Measurements from ENCODE around the gene UTP11. TPM values are rescaled to one million over a fixed set of nuclear protein-coding genes. Genes with fewer than 3 reads are reported as not detected.

Gene UTP11
- total and polyA plus RNA-seq, 5 experiments from 2014 or later: 14.2 to 21.4 (median 17.3) TPM

DNA sequence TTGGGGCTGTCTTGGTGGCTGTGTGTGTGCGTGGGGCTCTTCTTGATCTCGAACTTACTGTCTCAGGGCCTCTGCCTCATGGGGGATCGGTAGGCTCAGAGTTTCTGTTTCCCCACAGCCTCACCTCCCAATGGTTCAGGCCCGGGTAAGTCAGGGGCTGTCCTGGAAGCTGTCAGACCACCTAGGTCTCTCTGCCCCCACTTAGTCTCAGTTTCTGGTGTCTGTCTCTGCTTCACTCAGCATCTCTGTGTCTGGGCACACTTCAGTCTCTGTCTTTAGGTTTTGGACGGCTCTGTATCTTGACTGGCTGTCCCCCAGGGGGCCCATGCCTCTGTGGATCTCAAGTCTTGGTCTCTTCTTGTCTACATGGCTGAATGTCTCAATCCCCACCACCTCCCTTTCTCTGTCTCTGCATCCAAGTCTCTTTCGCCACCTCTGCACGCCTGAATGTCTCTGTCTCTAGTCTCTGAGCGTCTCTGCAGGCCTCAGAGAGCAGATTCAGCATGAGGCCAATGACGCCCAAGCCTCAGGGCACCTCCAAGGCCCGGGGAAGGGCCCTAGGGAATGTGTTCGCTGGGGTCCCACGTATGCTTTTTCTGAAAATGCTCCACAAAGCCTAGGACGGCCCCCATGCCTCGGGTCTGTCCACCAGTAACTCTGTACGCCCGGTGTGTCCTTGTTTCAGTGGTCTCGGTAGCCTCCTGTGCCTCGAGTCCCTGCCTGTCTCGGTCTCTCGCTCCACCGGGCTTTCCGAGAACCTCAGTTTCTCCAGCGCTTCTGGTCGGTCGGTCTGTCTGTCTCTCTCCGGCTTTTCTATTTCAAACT lies 8.0 kb upstream of the UTP11 start:
- peaks cover 22 to 62% (median 54%) of the 10 kb centered on the region in 4 donors for H3K4me1 Mint-ChIP-seq
- POLR2A ChIA-PET: interaction anchor here (1.6 kb wide), 1 partner anchor 12 kb away, joined by 3 read pairs; no protein-coding TSS in a partner anchor
- H3K27ac Mint-ChIP-seq: peak overlapping the region; percentile 1 to 93 (median 86)

DNA sequence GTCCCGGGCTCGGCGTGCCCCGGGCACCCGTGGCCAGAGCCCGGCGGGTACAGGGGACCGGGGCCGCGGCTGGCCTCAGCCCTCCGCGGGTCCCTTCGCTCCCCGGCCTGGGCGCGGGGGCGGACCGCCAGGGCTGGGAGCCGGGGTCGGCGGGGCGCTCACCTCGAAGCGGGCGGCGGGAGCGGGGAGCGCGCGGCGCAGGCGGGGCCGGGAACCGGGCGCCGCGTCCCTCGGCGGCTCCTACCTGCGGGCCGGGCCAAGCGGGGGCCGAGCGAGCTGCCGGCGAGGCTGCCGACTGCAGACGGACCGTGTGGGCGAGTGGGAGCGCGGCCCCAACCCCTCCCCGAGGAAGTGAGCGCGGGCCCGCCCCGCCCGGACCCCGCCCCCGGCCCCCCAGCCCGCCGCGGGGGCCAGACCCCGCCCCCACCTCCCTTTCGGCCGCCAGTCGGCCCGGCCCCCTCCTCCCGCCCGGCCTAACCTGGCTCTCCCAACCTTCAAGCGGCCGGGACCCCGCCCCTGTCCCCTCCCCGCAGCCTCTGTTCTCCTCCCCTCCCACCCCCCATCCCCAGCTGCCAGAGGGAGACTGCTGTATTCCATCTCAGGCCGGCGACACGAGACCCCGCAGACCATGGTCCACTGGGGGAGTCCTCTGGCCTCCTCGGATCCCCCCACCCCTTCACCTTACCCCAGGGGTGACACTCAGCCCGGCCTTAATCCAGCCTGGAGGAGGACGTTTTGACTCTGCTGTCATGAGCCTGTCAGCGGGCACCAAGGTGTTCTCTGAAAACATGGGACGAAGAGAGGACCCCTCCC lies 7.1 kb upstream of the UTP11 start, which contains the start of gene FHL3:
Gene FHL3 (minus strand): TSS at position 320 of the 813 bp plus-strand sequence. CDS start 6,102 bp downstream, outside the sequence.
- Mint-ChIP-seq H3K27me3 (peaks cover 0 to 2% (median 0%) of the 10 kb centered on the region in 5 donors), H3K9me3 (no peaks in the 10 kb centered on the region), H3K4me1 (peaks cover 20 to 62% (median 54%) of the 10 kb centered on the region in 4 donors), H3K4me3 (peak within 1 kb of the TSS; percentile 79 to 93 (median 86)), H3K36me3 (no peaks in the 10 kb centered on the region), H3K27ac (peak within 1 kb of the TSS; percentile 55 to 93 (median 87))
- ATAC-seq (peak; percentile 17 to 65), DNase-seq (peak in 5 of 10 donors; percentile 22 to 72 (median 54))
- POLR2A ChIA-PET: interaction anchor here (1.1 kb wide), 1 partner anchor 10 kb away, joined by 3 read pairs; no protein-coding TSS in a partner anchor

More for the DNA sequence above, 8.0 kb upstream of the UTP11 start:
- DNase-seq (peak in 2 of 10 donors; percentile 25 to 40), ATAC-seq (peak; percentile 37 to 49)
- no peaks in the 10 kb centered on the region for H3K36me3 Mint-ChIP-seq
- peak overlapping the region; percentile 79 to 93 (median 86) for H3K4me3 Mint-ChIP-seq
- H3K27me3 Mint-ChIP-seq: peaks cover 0 to 2% (median 0%) of the 10 kb centered on the region in 5 donors
- no peaks in the 10 kb centered on the region for H3K9me3 Mint-ChIP-seq

DNA sequence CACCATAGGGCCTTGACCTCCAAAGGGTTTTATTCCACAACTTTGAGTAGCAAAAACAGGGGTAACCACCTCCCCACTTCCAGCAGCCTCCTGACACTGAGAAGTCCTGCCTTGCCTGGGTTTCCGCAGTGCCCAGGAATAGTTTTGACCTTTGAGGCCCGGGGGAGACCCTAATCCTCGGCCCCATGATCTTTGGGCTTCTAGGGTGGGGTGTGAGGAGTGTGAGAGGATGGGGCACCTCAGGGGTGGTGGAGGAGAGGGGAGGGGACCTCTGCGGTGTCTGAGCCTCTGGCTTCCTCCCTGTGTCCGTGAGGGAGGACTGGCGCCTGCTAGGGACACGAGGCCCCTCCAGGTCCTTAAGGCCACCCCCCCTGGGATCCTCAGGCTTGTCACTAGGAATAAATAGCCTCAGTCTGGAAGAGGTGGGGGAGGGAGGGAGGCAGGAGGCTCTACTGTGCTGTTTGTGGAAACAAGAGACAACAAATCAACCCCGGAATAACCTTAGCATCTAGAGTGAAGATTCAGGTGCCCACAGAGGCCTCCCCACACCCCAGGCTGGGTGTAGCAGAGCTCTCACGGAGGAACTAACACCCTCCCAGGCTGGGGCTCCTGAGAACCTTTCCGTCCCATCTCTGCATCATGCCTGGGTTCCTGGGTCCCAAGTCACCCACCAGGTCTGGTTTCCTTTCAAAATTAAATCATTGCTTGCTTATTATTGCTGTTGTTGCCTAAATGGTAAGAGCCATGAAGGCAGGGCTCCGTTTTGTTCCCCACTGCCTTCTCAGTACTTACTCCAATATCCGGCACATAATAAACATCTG lies 6.3 kb upstream of the UTP11 start:
- Mint-ChIP-seq H3K4me3 (peak overlapping the region; percentile 70 to 86 (median 74)), H3K9me3 (no peaks in the 10 kb centered on the region), H3K27me3 (peaks cover 0 to 2% (median 0%) of the 10 kb centered on the region in 5 donors), H3K36me3 (no peaks in the 10 kb centered on the region), H3K27ac (peak overlapping the region; percentile 55 to 87 (median 84)), H3K4me1 (peaks cover 17 to 59% (median 50%) of the 10 kb centered on the region in 4 donors)
- no peak for DNase-seq
- no peak for ATAC-seq
- POLR2A ChIA-PET: interaction anchor here (1.1 kb wide), 1 partner anchor 11 kb away, joined by 3 read pairs; no protein-coding TSS in a partner anchor

DNA sequence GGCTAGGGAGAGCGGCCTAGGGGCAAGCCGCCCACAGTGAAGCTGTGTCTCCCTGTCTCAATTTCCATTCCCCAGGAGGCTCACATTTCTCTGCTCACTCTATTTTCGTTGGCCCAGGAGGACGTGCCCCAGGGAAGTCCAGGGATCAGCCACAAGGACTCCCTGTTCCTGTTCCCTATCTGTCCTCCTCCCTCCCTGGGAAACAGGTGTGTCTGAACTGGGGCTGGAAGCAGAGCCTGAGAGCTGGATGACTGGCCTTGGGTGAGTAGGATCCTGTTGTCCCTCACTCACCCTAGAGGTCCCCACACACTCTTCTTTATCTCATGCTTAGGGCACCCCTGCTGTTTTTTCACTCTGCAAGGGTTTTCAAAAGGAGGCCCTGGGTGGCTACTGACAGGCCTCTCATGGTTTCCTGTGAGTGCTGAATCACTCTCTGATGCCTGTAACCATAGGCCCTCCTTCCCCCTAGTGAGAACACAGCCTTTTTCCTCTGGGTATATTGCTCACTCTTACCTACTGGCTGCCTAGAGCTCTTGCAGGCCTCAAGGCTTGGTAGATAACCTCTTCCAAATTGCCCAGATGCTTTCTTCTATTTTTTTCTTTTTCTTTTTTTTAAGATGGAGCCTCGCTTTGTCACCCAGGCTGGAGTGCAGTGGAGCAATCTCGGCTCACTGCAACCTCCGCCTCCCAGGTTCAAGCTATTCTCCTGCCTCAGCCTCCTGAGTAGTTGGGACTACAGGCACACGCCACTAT lies 3.3 kb upstream of the UTP11 start:
- Mint-ChIP-seq H3K27ac (peak overlapping the region; percentile 82 to 98 (median 91)), H3K36me3 (no peaks in the 10 kb centered on the region), H3K4me3 (peak overlapping the region in 9 of 10 donors; percentile 10 to 75 (median 51)), H3K27me3 (peaks cover 0 to 2% (median 0%) of the 10 kb centered on the region in 5 donors), H3K9me3 (no peaks in the 10 kb centered on the region), H3K4me1 (peaks cover 24 to 67% (median 59%) of the 10 kb centered on the region in 4 donors)
- ATAC-seq (peak; percentile 53 to 56), DNase-seq (peak in 8 of 10 donors; percentile 36 to 75 (median 52))
- POLR2A ChIA-PET: interaction anchor here (0.7 to 8.8 kb wide), 6 partner anchors 8 to 21 kb away, joined by 3 to 80 read pairs (median 3); partner anchors contain the start of gene SF3A3

DNA sequence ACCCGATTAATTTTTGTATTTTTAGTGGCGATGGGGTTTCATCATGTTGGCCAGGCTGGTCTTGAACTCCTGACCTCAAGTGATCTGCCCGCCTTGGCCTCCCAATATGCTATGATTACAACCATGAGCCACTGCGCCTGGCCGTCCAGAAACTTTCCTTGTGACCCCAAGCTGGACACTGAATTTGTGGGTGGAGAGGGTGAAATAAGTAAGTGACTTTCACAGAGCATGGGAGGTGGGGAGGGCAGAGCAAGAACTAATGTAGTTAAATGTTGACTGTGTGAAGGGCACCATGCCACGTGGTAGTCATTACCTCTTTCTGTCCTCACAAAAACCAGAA lies 2.7 kb upstream of the UTP11 start:
- no peaks in the 10 kb centered on the region for H3K27me3 Mint-ChIP-seq
- POLR2A ChIA-PET: interaction anchor here (1.1 to 8.8 kb wide), 6 partner anchors 8 to 84 kb away, joined by 3 to 80 read pairs (median 3); partner anchors contain the start of gene SF3A3
- H3K4me3 Mint-ChIP-seq: peak overlapping the region in 2 of 10 donors; percentile 36 to 41
- no peak for ATAC-seq
- H3K27ac Mint-ChIP-seq: peak overlapping the region; percentile 58 to 98 (median 85)
- no peak for DNase-seq
- H3K9me3 Mint-ChIP-seq: no peaks in the 10 kb centered on the region
- peaks cover 20 to 63% (median 55%) of the 10 kb centered on the region in 4 donors for H3K4me1 Mint-ChIP-seq
- H3K36me3 Mint-ChIP-seq: no peaks in the 10 kb centered on the region

DNA sequence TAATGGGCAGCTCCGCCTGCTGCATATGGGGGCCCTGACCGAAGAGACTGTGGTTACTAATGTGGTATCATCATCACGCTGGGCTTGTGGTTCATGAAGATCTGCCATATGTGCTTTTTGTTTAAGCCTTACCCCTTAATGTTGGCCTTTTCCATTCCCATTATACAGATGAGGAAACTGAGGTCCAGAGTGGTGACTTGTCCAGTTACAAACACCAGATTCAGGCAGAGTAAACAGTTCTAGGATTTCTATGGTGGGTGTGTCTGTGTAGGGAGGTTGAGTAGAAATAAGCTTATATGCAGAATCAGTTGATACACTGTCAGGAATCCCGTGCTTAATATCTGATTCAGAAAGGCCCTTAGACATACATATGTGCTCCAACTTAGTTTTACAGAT lies 691 bp downstream of the UTP11 start:
- Mint-ChIP-seq H3K27me3 (no peaks in the 10 kb centered on the region), H3K36me3 (peaks cover 0 to 24% (median 0%) of the 10 kb centered on the region in 3 donors), H3K9me3 (no peaks in the 10 kb centered on the region), H3K4me1 (peaks cover 23 to 69% (median 57%) of the 10 kb centered on the region in 4 donors), H3K4me3 (peak overlapping the region; percentile 93 to 100 (median 99)), H3K27ac (peak overlapping the region; percentile 92 to 100 (median 98))
- ATAC-seq (no peak), DNase-seq (peak in 1 of 10 donors; percentile 40)
- POLR2A ChIA-PET: interaction anchor here (2.2 to 8.8 kb wide), 3 partner anchors 18 to 154 kb away, joined by 6 to 80 read pairs (median 15); partner anchors contain the start of genes MTF1 and SF3A3

DNA sequence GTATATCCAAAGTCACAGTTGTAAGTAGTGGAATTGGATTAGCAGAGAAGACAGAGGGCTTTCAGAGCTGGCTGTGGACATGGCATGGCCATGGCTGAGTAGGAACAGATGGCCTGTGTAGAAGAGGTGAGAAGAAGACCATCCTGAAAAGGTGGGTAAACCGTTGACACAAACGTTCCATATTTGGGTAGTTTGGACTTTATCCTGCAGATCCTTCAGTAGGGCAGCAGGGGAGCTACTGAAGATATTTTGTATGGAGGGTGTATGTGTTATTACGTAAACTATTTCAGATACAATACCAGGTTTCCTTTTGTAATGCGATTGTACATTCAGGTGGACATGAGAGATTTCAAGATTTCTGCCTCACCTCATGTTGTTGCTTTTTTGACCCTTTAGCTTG lies 1.6 kb downstream of the UTP11 start:
- ATAC-seq (no peak), DNase-seq (no peak)
- no peaks in the 10 kb centered on the region for H3K27me3 Mint-ChIP-seq
- peak overlapping the region in 9 of 10 donors; percentile 62 to 100 (median 99) for H3K4me3 Mint-ChIP-seq
- peaks cover 21 to 67% (median 56%) of the 10 kb centered on the region in 4 donors for H3K4me1 Mint-ChIP-seq
- H3K9me3 Mint-ChIP-seq: no peaks in the 10 kb centered on the region
- POLR2A ChIA-PET: interaction anchor here (4.0 to 8.8 kb wide), 2 partner anchors 19 to 24 kb away, joined by 15 to 80 read pairs; partner anchors contain the start of gene SF3A3
- H3K36me3 Mint-ChIP-seq: peaks cover 0 to 34% (median 4%) of the 10 kb centered on the region in 3 donors
- peak overlapping the region in 7 of 10 donors; percentile 19 to 100 (median 72) for H3K27ac Mint-ChIP-seq

DNA sequence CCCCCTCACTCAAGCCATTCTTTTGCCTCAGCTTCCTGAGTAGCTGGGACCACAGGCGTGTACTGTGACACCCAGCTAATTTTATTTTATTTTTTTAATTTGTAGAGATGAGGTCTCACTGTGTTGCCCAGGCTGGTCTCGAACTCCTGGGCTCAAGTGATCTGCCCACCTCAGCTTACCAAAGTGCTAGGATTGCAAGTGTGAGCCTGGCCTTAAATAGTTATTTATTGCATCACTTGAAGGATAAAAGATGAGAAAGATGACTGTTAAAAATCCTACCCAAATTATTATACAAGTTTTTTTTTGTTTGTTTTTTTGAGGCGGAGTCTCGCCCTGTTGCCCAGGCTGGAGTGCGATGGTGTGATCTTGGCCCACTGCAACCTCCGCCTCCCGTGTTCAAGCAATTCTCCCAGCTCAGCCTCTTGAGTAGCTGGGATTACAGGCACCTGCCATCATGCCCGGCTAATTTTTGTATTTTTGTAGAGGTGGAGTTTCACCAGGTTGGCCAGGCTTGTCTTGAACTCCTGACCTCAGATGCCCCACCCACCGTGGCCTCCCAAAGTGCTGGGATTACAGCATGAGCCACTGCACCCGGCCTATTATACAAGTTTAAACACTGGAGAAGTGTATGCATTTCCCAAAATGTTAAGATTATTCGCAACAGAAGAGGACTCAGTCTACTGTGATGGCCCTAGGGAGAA lies 2.3 kb downstream of the UTP11 start:
- POLR2A ChIA-PET: interaction anchor here (4.0 to 8.8 kb wide), 2 partner anchors 20 to 25 kb away, joined by 15 to 80 read pairs; partner anchors contain the start of gene SF3A3
- no peaks in the 10 kb centered on the region for H3K9me3 Mint-ChIP-seq
- peak overlapping the region in 1 of 10 donors; percentile 97 for H3K27ac Mint-ChIP-seq
- DNase-seq (peak in 1 of 10 donors; percentile 13), ATAC-seq (no peak)
- peaks cover 19 to 60% (median 50%) of the 10 kb centered on the region in 4 donors for H3K4me1 Mint-ChIP-seq
- no peaks in the 10 kb centered on the region for H3K27me3 Mint-ChIP-seq
- H3K36me3 Mint-ChIP-seq: peaks cover 0 to 39% (median 4%) of the 10 kb centered on the region in 3 donors
- peak overlapping the region in 2 of 10 donors; percentile 7 to 45 for H3K4me3 Mint-ChIP-seq

DNA sequence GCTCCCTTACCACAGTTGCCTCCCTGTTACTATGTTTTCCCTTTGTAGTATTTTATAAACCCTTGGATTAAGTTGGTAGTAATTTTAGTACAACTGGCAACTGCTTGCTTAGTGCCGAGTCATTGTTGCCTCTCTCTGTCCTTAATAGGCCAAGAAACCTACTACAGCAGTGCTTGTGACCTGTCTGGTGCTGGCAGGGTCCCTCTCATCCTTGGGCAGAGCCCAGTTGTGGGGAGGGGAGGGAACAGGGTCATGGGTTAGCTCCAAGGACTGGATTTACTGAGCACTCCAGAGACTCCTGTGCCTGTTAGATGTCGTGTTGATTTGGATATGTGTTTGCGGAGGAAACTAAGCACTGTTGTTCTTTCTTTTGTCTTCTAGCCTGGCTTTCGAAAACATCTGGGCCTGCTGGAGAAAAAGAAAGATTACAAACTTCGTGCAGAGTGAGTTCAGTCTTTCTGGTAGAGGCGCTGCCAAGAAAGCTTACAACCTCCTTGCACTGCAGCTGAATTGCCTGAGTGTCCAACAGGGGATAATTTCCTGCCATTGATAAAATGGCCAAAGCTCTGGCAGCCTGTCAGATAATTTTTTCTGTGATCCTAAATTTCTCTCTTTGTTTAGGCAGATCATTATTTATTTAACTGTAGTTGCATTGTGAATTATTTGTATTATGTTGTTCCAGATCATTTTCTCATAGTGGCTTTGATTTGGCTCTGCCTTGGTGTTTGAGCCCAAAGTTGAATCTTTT lies 3.6 kb downstream of the UTP11 start:
- peaks cover 17 to 50% (median 42%) of the 10 kb centered on the region in 4 donors for H3K4me1 Mint-ChIP-seq
- POLR2A ChIA-PET: interaction anchor here (1.1 to 1.4 kb wide), 2 partner anchors 13 to 23 kb away, joined by 3 read pairs; no protein-coding TSS in a partner anchor
- ATAC-seq (no peak), DNase-seq (no peak)
- peak overlapping the region in 1 of 10 donors; percentile 6 for H3K4me3 Mint-ChIP-seq
- H3K27ac Mint-ChIP-seq: peak overlapping the region in 4 of 10 donors; percentile 17 to 76 (median 53)
- H3K9me3 Mint-ChIP-seq: no peaks in the 10 kb centered on the region
- no peaks in the 10 kb centered on the region for H3K27me3 Mint-ChIP-seq
- H3K36me3 Mint-ChIP-seq: peaks cover 0 to 51% (median 9%) of the 10 kb centered on the region in 3 donors
